Type B pancreatic cell (in vitro differentiated cells): Measurements from ENCODE around the gene FRMD4A. TPM values are rescaled to one million over a fixed set of nuclear protein-coding genes. Genes with fewer than 3 reads are reported as not detected.

Experiments used
- DNase-seq: peaks from one replicate; pipeline ENCODE4 v3.0.0; 2021; ENCODE audit warnings: mixed read lengths; ENCODE audit not compliant: unreplicated experiment; ENCODE audit errors: extremely low spot score
- H3K27ac Mint-ChIP-seq: 2 replicates; pipeline ENCODE4 v1.8.0; 2021; ENCODE audit warnings: mild to moderate bottlenecking, mixed read lengths
- H3K27me3 Mint-ChIP-seq: 2 replicates; pipeline ENCODE4 v1.8.0; 2021; ENCODE audit warnings: mixed read lengths
- H3K36me3 Mint-ChIP-seq: 2 replicates; pipeline ENCODE4 v1.8.0; 2021; ENCODE audit warnings: mixed read lengths
- H3K4me1 Mint-ChIP-seq: one replicate; pipeline ENCODE4 v1.8.0; 2021; ENCODE audit warnings: mixed read lengths; ENCODE audit not compliant: unreplicated experiment
- H3K4me3 Mint-ChIP-seq: 2 replicates; pipeline ENCODE4 v1.8.0; 2021; ENCODE audit warnings: mild to moderate bottlenecking, mixed read lengths
- H3K9me3 Mint-ChIP-seq: 2 replicates; pipeline ENCODE4 v1.8.0; 2021; ENCODE audit warnings: mixed read lengths
- CTCF ChIP-seq: fragments of 200-600 bp; sonication (generic); conservative IDR thresholded peaks from 2 replicates; pipeline ENCODE4 v1.5.0; 2021; ENCODE audit warnings: antibody characterized with exemption, mild to moderate bottlenecking
- long read RNA-seq: library from polyadenylated mRNA; unstranded; transcript quantifications from one replicate; pipeline ENCODE4 v2.0.0, GENCODE V29; 2020
- total RNA-seq: library from RNA; stranded (reverse); gene quantifications from 2 replicates; pipeline ENCODE4 v1.2.1, GENCODE V29; 2021; ENCODE audit warnings: low replicate concordance

FRMD4A gene
- total RNA-seq, result 37.8 and 88.9 TPM in 2 replicates
- long read RNA-seq, partial matches to known transcripts, result 6 of 19 reads
- long read RNA-seq, other reads (novel, unspliced or antisense), result 10 of 19 reads

- DNase-seq, result no peak
- peak within 1 kb of the TSS; percentile 68 for H3K4me3 Mint-ChIP-seq
- peaks cover under 1% of the 10 kb centered on the region for H3K9me3 Mint-ChIP-seq
- H3K4me1 Mint-ChIP-seq, result peaks cover 22% of the 10 kb centered on the region
- no peaks in the 10 kb centered on the region for H3K36me3 Mint-ChIP-seq
- no peak for TF ChIP-seq CTCF
- H3K27ac Mint-ChIP-seq, result no peak within 1 kb of the TSS
- peaks cover 23% of the 10 kb centered on the region for H3K27me3 Mint-ChIP-seq
These were observed at the start of gene FRMD4A for GRCh38 chr10:14330388-14331061. FRMD4A (minus strand) TSS chr10:14330924.

GRCh38 chr10:14379556-14380280 is 49.0 kb upstream of the FRMD4A start:
- DNase-seq, result no peak
- H3K36me3 Mint-ChIP-seq, result no peaks in the 10 kb centered on the region
- peaks cover 6% of the 10 kb centered on the region for H3K4me1 Mint-ChIP-seq
- H3K4me3 Mint-ChIP-seq, result no peak overlapping the region
- TF ChIP-seq CTCF, result no peak
- H3K9me3 Mint-ChIP-seq, result no peaks in the 10 kb centered on the region
- no peak overlapping the region for H3K27ac Mint-ChIP-seq
- peaks cover 3% of the 10 kb centered on the region for H3K27me3 Mint-ChIP-seq

GRCh38 chr10:14378387-14378960 is 47.8 kb upstream of the FRMD4A start:
- Mint-ChIP-seq H3K9me3 (no peaks in the 10 kb centered on the region), H3K4me1 (peaks cover 6% of the 10 kb centered on the region), H3K4me3 (no peak overlapping the region), H3K27ac (no peak overlapping the region), H3K27me3 (no peaks in the 10 kb centered on the region), H3K36me3 (no peaks in the 10 kb centered on the region)
- no peak for DNase-seq
- no peak for TF ChIP-seq CTCF

- Mint-ChIP-seq H3K4me3 (no peak overlapping the region), H3K9me3 (no peaks in the 10 kb centered on the region), H3K4me1 (peaks cover 6% of the 10 kb centered on the region), H3K27me3 (peaks cover 2% of the 10 kb centered on the region), H3K27ac (no peak overlapping the region), H3K36me3 (no peaks in the 10 kb centered on the region)
- DNase-seq, result no peak
- TF ChIP-seq CTCF, result no peak
These were observed 47.0 kb upstream of the FRMD4A start for GRCh38 chr10:14377591-14378175.

DNA sequence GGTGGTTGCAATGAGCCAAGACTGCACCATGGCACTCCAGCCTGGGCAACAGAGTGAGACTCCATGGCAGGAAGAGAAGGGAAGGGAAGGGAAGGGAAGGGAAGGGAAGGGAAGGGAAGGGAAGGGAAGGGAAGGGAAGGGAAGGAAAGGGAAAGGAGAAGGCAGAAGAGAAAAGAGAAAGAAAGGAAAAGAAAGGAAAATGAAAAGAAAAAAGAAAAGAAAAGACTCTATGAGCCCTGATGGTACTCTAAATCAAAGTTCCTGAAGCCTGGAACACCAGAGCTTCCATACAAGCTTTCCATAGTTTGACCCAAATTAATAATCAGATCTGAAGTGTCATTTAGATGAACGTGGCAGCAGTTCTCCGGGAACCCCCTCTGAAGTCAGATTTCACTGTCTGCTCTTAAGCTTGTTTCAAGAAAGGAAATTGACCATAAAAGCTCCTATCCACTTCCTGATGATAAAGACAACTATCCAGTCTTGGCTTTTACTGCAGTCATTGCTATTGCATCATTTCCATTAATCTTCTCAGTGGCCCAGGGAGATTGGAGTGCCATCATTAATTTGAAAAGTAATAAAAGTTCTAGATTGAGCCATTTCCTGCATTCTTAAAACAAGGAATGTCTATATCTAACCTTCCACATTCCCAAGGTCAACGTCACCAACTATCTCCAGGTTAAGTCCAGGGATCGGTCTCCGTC is 44.2 kb upstream of the FRMD4A start:
- H3K4me3 Mint-ChIP-seq, result no peak overlapping the region
- no peaks in the 10 kb centered on the region for H3K9me3 Mint-ChIP-seq
- H3K36me3 Mint-ChIP-seq, result no peaks in the 10 kb centered on the region
- peaks cover 8% of the 10 kb centered on the region for H3K27me3 Mint-ChIP-seq
- no peak for TF ChIP-seq CTCF
- DNase-seq, result no peak
- no peak overlapping the region for H3K27ac Mint-ChIP-seq
- peaks cover 6% of the 10 kb centered on the region for H3K4me1 Mint-ChIP-seq
